ENCODE results near the gene MDGA2. TPM values are rescaled to one million over a fixed set of nuclear protein-coding genes. Genes with fewer than 3 reads are reported as not detected.

MDGA2 gene
- total RNA-seq, 1 experiment from 2014 or later, result not detected

- Histone ChIP-seq H3K27ac (no peak overlapping the region), H3K4me1 (replicated peaks; ENCODE audit: insufficient read depth) (no peaks in the 10 kb centered on the region), H3K9me2 (ENCODE audit: insufficient read depth) (no peaks in the 10 kb centered on the region), H3F3A (ENCODE audit: insufficient read depth, low read depth) (no peaks in the 10 kb centered on the region), H3K79me2 (ENCODE audit: low read depth) (no peaks in the 10 kb centered on the region), H3K27me3 (ENCODE audit: insufficient read depth, low read depth) (no peaks in the 10 kb centered on the region), H3K4me3 (no peak overlapping the region), H2AFZ (no peak overlapping the region), H4K20me1 (ENCODE audit: insufficient read depth) (no peaks in the 10 kb centered on the region), H3K4me2 (no peak overlapping the region), H3K36me3 (ENCODE audit: low read depth) (no peaks in the 10 kb centered on the region), H3K9me3 (ENCODE audit: insufficient read depth, low read depth) (no peaks in the 10 kb centered on the region)
- intact Hi-C loops (cut with micrococcal nuclease; ENCODE audit: unreplicated experiment), result no loop called here
- POLR2A ChIA-PET (ENCODE audit: unreplicated experiment), result no interaction called here
- no TSS peak for BruUV-seq (replicated peaks)
- CTCF ChIA-PET, result no interaction called here
- no peak for TF ChIP-seq CTCF (conservative IDR thresholded peaks at IDR 0.05)
- no peak for TF ChIP-seq EZH2 (IDR thresholded peaks at IDR 0.05; ENCODE audit: low read depth)
- DNase-seq, result no peak
These were observed 108.1 kb downstream of the MDGA2 start for GRCh38 chr14:47567273-47567672.

- H3K4me1 ChIP-seq (replicated peaks; ENCODE audit: insufficient read depth), result no peaks in the 10 kb centered on the region
- no peaks in the 10 kb centered on the region for H4K20me1 ChIP-seq (ENCODE audit: insufficient read depth)
- no peak for DNase-seq
- H2AFZ ChIP-seq, result no peak overlapping the region
- intact Hi-C loops (cut with micrococcal nuclease; ENCODE audit: unreplicated experiment), result no loop called here
- no peak overlapping the region for H3K27ac ChIP-seq
- no peaks in the 10 kb centered on the region for H3K36me3 ChIP-seq (ENCODE audit: low read depth)
- no peak overlapping the region for H3K4me2 ChIP-seq
- no TSS peak for BruUV-seq (replicated peaks)
- no peak for TF ChIP-seq EZH2 (IDR thresholded peaks at IDR 0.05; ENCODE audit: low read depth)
- no peak for TF ChIP-seq CTCF (conservative IDR thresholded peaks at IDR 0.05)
- no peaks in the 10 kb centered on the region for H3K27me3 ChIP-seq (ENCODE audit: insufficient read depth, low read depth)
- H3K9me3 ChIP-seq (ENCODE audit: insufficient read depth, low read depth), result no peaks in the 10 kb centered on the region
- no peaks in the 10 kb centered on the region for H3F3A ChIP-seq (ENCODE audit: insufficient read depth, low read depth)
- no peaks in the 10 kb centered on the region for H3K79me2 ChIP-seq (ENCODE audit: low read depth)
- H3K4me3 ChIP-seq, result no peak overlapping the region
- POLR2A ChIA-PET (ENCODE audit: unreplicated experiment), result no interaction called here
- CTCF ChIA-PET, result no interaction called here
- no peaks in the 10 kb centered on the region for H3K9me2 ChIP-seq (ENCODE audit: insufficient read depth)
These were observed 117.5 kb downstream of the MDGA2 start for GRCh38 chr14:47557894-47558293.

- Histone ChIP-seq H3K4me3 (no peak overlapping the region), H2AFZ (no peak overlapping the region), H3K27ac (no peak overlapping the region), H3K9me3 (ENCODE audit: insufficient read depth, low read depth) (no peaks in the 10 kb centered on the region), H3K4me2 (no peak overlapping the region), H4K20me1 (ENCODE audit: insufficient read depth) (no peaks in the 10 kb centered on the region), H3F3A (ENCODE audit: insufficient read depth, low read depth) (no peaks in the 10 kb centered on the region), H3K9me2 (ENCODE audit: insufficient read depth) (no peaks in the 10 kb centered on the region; the same call in 1 of the 2 replicates), H3K36me3 (ENCODE audit: low read depth) (no peaks in the 10 kb centered on the region), H3K27me3 (ENCODE audit: insufficient read depth, low read depth) (no peaks in the 10 kb centered on the region), H3K4me1 (replicated peaks; ENCODE audit: insufficient read depth) (no peaks in the 10 kb centered on the region), H3K79me2 (ENCODE audit: low read depth) (no peaks in the 10 kb centered on the region)
- no TSS peak for BruUV-seq (replicated peaks)
- TF ChIP-seq CTCF (conservative IDR thresholded peaks at IDR 0.05), result no peak
- TF ChIP-seq EZH2 (IDR thresholded peaks at IDR 0.05; ENCODE audit: low read depth), result no peak
- intact Hi-C loops (cut with micrococcal nuclease; ENCODE audit: unreplicated experiment), result no loop called here
- no peak for DNase-seq
- ChIA-PET POLR2A (ENCODE audit: unreplicated experiment) (no interaction called here), CTCF (no interaction called here)
These were observed 120.1 kb downstream of the MDGA2 start for GRCh38 chr14:47555333-47555732.
